Fibroblast of lung (primary cell): ENCODE data around the gene ABCA9. TPM values are rescaled to one million over a fixed set of nuclear protein-coding genes. Genes with fewer than 3 reads are reported as not detected.

ENCODE experiments used
- DNase-seq, 2 donors: peaks; one replicate each; pipeline versions ENCODE4 v3.0.0 to v3.0.0-alpha.2; 2010; ENCODE audit warnings: low read depth in 2 of 2
- H2AFZ ChIP-seq: 2 replicates; pipeline ENCODE4 v1.5.1; 2012; ENCODE audit warnings: low read length, control low read depth, inconsistent platforms
- H3K27ac ChIP-seq: 2 replicates; pipeline ENCODE4 v1.5.1; 2011; ENCODE audit warnings: low read length, control low read depth; ENCODE audit not compliant: insufficient read depth
- H3K27me3 ChIP-seq: 2 replicates; pipeline ENCODE4 v1.5.1; 2011; ENCODE audit warnings: mild to moderate bottlenecking, low read length; ENCODE audit not compliant: control insufficient read depth, insufficient read depth
- H3K36me3 ChIP-seq: 2 replicates; pipeline ENCODE4 v1.5.1; 2011; ENCODE audit warnings: low read length; ENCODE audit not compliant: control insufficient read depth, insufficient read depth
- H3K4me1 ChIP-seq: 2 replicates; pipeline ENCODE4 v1.5.1; 2011; ENCODE audit warnings: low read length; ENCODE audit not compliant: control insufficient read depth, insufficient read depth; ENCODE audit errors: extremely low read depth
- H3K4me2 ChIP-seq: 2 replicates; pipeline ENCODE4 v1.5.1; 2011; ENCODE audit warnings: low read length, control low read depth; ENCODE audit not compliant: insufficient read depth; ENCODE audit errors: extremely low read depth
- H3K4me3 ChIP-seq, 4 experiments: fragments of 200-600 bp in 1 of 4; sonication (generic) in 1 of 4; replicated peaks in 1 of 4; 2 replicates each; pipeline ENCODE4 v1.5.1; 2011 to 2016; ENCODE audit warnings: low read length in 4 of 4, low read depth in 3 of 4, mild to moderate bottlenecking in 3 of 4, control low read depth in 2 of 4, inconsistent platforms in 1 of 4, mixed read lengths in 1 of 4; ENCODE audit not compliant: insufficient read depth in 1 of 4; ENCODE audit errors: control extremely low read depth in 1 of 4
- H3K79me2 ChIP-seq: 2 replicates; pipeline ENCODE4 v1.5.1; 2012; ENCODE audit warnings: mild to moderate bottlenecking, low read length, inconsistent platforms; ENCODE audit not compliant: control insufficient read depth, insufficient read depth
- H3K9ac ChIP-seq: 2 replicates; pipeline ENCODE4 v1.5.1; 2011; ENCODE audit warnings: mild to moderate bottlenecking, low read length, control low read depth; ENCODE audit not compliant: insufficient read depth
- H3K9me3 ChIP-seq: 2 replicates; pipeline ENCODE4 v1.5.1; 2012; ENCODE audit warnings: low read depth, low read length; ENCODE audit not compliant: control insufficient read depth, insufficient read depth
- H4K20me1 ChIP-seq: 2 replicates; pipeline ENCODE4 v1.5.1; 2011; ENCODE audit warnings: low read length; ENCODE audit not compliant: control insufficient read depth, insufficient read depth; ENCODE audit errors: extremely low read depth
- EZH2 ChIP-seq: IDR thresholded peaks from 2 replicates; pipeline ENCODE4 v1.5.1; 2012; ENCODE audit warnings: low read length, control low read depth, mild to moderate bottlenecking; ENCODE audit errors: missing control alignments
- polyA plus RNA-seq, 2 donors: library from polyadenylated mRNA; depleted of rRNA in 1 of 2; stranded (reverse) in 1 of 2; unstranded in 1 of 2; fragments of >200 nt; gene quantifications; 2 replicates each; pipeline ENCODE4 v1.2.1, GENCODE V29; 2011 to 2012; ENCODE audit warnings: missing spikeins in 1 of 2
- total RNA-seq: library from RNA; depleted of rRNA; stranded (reverse); fragments of >200 nt; gene quantifications from 2 replicates; pipeline ENCODE4 v1.2.1, GENCODE V29; 2014
- TF ChIP-seq, protein P1 (sequence below), 2 donors: IDR thresholded peaks in 1 of 2; conservative IDR thresholded peaks in 1 of 2; 1 replicate in 1 of 2; 2 replicates in 1 of 2; pipeline ENCODE4 v1.5.1; 2011 to 2012; ENCODE audit warnings: low read length in 2 of 2, control low read depth in 1 of 2, inconsistent platforms in 1 of 2, low read depth in 1 of 2, mild to moderate bottlenecking in 1 of 2

The ABCA9 gene
- total and polyA plus RNA-seq, 2 donors (not counting 1 experiment from before 2014, with no cell fraction given), result 1.6 to 3.1 TPM

GRCh38 chr17:69086641-69087040 is 25.9 kb upstream of the ABCA9 start:
- TF ChIP-seq EZH2, result no peak
- TF ChIP-seq, protein P1, sequence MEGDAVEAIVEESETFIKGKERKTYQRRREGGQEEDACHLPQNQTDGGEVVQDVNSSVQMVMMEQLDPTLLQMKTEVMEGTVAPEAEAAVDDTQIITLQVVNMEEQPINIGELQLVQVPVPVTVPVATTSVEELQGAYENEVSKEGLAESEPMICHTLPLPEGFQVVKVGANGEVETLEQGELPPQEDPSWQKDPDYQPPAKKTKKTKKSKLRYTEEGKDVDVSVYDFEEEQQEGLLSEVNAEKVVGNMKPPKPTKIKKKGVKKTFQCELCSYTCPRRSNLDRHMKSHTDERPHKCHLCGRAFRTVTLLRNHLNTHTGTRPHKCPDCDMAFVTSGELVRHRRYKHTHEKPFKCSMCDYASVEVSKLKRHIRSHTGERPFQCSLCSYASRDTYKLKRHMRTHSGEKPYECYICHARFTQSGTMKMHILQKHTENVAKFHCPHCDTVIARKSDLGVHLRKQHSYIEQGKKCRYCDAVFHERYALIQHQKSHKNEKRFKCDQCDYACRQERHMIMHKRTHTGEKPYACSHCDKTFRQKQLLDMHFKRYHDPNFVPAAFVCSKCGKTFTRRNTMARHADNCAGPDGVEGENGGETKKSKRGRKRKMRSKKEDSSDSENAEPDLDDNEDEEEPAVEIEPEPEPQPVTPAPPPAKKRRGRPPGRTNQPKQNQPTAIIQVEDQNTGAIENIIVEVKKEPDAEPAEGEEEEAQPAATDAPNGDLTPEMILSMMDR (conservative IDR thresholded peaks at IDR 0.05 in 1 of 2, IDR thresholded peaks at IDR 0.05 in 1 of 2; ENCODE audit: low read depth in 1 of 2, low read length in 2 of 2), result no peak
- no peak overlapping the region for H3K27ac ChIP-seq
- no peak for DNase-seq
- no peaks in the 10 kb centered on the region for H3K9me3 ChIP-seq
- H3K4me1 ChIP-seq, result no peaks in the 10 kb centered on the region
- no peak overlapping the region for H3K4me3 ChIP-seq
- H3K9ac ChIP-seq, result no peak overlapping the region
- H3K27me3 ChIP-seq, result no peaks in the 10 kb centered on the region
- no peaks in the 10 kb centered on the region for H3K36me3 ChIP-seq
- H3K79me2 ChIP-seq, result no peaks in the 10 kb centered on the region
- H2AFZ ChIP-seq, result no peak overlapping the region
- H3K4me2 ChIP-seq, result no peak overlapping the region
- no peaks in the 10 kb centered on the region for H4K20me1 ChIP-seq

DNA sequence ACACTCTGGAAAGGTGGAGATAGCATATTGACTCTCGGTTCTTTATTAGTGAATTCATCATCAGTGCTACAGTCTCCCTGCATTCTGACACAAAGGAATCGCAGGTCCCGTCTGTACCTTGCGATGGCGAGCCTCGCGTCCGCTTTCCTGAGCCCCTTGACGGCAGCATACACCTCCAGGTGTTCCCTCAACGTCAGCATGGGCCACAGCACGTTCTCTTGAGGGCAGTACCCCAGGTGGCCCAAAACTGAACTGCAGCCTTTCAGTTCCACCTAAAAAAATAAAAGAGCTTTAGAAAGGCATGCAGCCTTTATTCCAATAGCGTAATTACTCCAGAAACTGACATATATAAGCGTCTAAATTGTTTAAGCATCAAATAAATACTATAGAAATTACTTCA is 24.2 kb upstream of the ABCA9 start:
- H3K4me3 ChIP-seq, result no peak overlapping the region
- no peak overlapping the region for H2AFZ ChIP-seq
- no peaks in the 10 kb centered on the region for H3K79me2 ChIP-seq
- no peak overlapping the region for H3K27ac ChIP-seq
- H3K4me1 ChIP-seq, result no peaks in the 10 kb centered on the region
- no peaks in the 10 kb centered on the region for H3K36me3 ChIP-seq
- DNase-seq, result no peak
- no peaks in the 10 kb centered on the region for H3K27me3 ChIP-seq
- H3K4me2 ChIP-seq, result no peak overlapping the region
- no peaks in the 10 kb centered on the region for H4K20me1 ChIP-seq
- no peak overlapping the region for H3K9ac ChIP-seq
- H3K9me3 ChIP-seq, result no peaks in the 10 kb centered on the region
- TF ChIP-seq, protein P1 (conservative IDR thresholded peaks at IDR 0.05 in 1 of 2, IDR thresholded peaks at IDR 0.05 in 1 of 2; ENCODE audit: low read depth in 1 of 2, low read length in 2 of 2), result peak; percentile 19 to 33
- no peak for TF ChIP-seq EZH2

GRCh38 chr17:69082696-69083095 is 22.0 kb upstream of the ABCA9 start:
- no peak overlapping the region for H3K4me3 ChIP-seq
- no peaks in the 10 kb centered on the region for H3K27me3 ChIP-seq
- H3K36me3 ChIP-seq, result no peaks in the 10 kb centered on the region
- H3K9ac ChIP-seq, result no peak overlapping the region
- H3K79me2 ChIP-seq, result no peaks in the 10 kb centered on the region
- H3K27ac ChIP-seq, result no peak overlapping the region
- no peaks in the 10 kb centered on the region for H3K9me3 ChIP-seq
- no peak overlapping the region for H2AFZ ChIP-seq
- H4K20me1 ChIP-seq, result no peaks in the 10 kb centered on the region
- H3K4me1 ChIP-seq, result no peaks in the 10 kb centered on the region
- DNase-seq, result no peak
- H3K4me2 ChIP-seq, result no peak overlapping the region
- TF ChIP-seq, protein P1 (conservative IDR thresholded peaks at IDR 0.05 in 1 of 2, IDR thresholded peaks at IDR 0.05 in 1 of 2; ENCODE audit: low read depth in 1 of 2, low read length in 2 of 2), result no peak
- no peak for TF ChIP-seq EZH2
